SIG-M5 (cell line): ENCODE data around the gene MPPED1.

Experiments used
- DNase-seq: peaks from one replicate; lab custom pipeline; 2025; lab: John Stamatoyannopoulos, UW

MPPED1 gene

DNA sequence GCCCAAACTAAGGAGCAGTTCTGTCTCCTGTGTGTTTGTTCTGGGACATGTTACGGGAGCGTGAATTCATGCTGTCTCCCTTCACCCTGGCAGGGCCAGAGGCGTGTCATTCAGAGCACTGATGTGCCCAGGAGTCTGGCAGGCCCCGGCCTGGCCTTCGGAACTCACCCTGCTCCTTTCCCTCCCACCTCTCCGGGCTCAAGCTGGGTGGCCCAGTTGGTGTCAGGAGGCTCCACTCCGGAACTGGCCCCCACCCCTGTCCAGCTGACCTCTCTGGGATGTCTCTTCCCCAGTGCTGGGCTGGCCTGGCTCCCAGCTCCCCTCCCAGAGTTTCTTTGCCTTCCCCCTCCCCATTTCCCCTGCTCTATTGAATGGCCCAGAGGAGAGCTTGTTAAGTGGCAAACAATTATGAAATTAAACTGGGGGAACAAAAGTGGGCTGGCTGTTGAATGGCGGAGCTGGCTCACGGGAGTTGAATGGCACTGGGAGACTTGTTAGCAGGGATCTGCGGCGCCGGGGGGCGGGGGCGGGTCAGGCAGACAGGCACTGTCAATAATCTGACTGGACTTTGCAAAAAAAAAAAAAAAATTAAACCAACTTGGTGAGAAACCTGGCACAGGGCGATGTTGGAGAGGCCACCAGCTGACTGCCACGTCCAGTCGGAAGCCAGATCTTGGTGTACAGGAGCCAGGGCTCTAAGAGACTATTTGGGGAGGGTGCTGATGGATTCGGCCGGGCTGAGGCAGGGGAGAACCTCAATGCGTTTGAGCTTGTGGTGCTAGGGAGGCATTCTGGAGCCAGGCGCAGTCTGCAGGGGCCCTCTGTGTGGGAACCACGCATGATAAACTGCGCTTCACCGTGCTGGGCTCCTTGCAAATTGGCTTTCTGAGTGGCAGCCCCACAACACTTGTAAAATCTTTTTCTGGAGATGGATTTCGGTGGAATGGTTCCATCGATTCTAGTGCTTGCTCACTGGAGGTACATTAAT, 1.3 kb downstream of the MPPED1 start:
- no peak for DNase-seq

GRCh38 chr22:43413826-43414225, 2.0 kb downstream of the MPPED1 start:
- no peak for DNase-seq

DNA sequence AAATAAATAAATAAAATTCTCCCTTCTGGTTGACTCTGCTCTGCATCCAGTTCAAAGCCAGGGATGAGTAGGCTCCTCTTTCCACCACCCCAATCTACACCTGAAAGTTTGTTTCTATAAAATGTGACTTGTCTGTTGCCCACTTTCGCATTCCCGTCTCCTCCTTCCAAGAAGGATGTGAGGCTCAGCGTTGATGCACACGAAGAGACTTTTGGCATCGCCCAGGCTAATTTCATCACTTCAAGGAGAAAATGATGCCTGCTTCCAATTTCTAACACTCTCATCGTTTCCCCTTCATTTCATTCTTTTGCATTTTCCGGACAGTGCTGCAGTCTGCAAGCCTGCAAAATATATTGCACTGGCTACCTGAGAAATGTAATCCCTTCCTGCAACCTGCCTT, 3.9 kb downstream of the MPPED1 start:
- no peak for DNase-seq

GRCh38 chr22:43417555-43417954, 5.7 kb downstream of the MPPED1 start:
- no peak for DNase-seq

GRCh38 chr22:43418079-43418825, 6.4 kb downstream of the MPPED1 start:
- DNase-seq = no peak

GRCh38 chr22:43419371-43420080, 7.7 kb downstream of the MPPED1 start:
- DNase-seq = no peak

- no peak for DNase-seq
Observed at GRCh38 chr22:43421046-43421665, 9.3 kb downstream of the MPPED1 start.

DNA sequence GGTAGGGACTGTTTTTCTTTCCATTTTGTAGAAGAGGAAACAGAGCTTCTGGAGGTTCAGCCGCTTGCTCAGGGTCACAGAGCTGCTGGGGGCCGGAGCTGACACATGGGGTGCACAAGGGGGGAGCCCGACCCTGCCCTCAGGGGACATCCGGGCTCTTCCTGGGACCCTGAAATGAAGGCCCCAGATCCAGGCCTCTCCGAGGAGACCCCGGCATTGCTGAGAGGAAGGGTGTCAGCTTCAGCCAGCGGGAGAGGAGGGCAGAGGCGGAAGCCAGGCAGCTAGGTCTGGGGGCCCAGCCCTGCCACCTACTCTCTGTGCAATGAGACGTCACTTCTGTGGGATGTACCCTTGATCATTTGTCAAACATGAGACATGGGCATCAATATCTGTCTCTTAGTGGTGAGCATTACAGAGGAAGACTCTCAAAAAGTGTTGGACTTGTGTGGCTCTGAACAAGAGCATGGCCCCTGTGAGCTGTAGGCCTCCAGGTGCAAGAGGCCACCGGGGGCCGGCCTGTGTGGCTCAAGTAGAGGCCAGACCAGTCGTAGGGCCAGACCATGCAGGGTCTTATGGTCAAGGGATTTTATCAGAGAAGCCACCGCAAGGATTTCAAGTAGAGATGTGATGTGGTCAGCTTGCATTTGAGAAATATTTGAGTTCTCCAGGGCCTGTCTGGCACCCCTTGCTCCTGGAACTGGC, 10.3 kb downstream of the MPPED1 start:
- DNase-seq = no peak

- DNase-seq = no peak
Observed at GRCh38 chr22:43423046-43423445, 11.2 kb downstream of the MPPED1 start.

- DNase-seq = no peak
Observed at GRCh38 chr22:43424201-43424600, 12.4 kb downstream of the MPPED1 start.

DNA sequence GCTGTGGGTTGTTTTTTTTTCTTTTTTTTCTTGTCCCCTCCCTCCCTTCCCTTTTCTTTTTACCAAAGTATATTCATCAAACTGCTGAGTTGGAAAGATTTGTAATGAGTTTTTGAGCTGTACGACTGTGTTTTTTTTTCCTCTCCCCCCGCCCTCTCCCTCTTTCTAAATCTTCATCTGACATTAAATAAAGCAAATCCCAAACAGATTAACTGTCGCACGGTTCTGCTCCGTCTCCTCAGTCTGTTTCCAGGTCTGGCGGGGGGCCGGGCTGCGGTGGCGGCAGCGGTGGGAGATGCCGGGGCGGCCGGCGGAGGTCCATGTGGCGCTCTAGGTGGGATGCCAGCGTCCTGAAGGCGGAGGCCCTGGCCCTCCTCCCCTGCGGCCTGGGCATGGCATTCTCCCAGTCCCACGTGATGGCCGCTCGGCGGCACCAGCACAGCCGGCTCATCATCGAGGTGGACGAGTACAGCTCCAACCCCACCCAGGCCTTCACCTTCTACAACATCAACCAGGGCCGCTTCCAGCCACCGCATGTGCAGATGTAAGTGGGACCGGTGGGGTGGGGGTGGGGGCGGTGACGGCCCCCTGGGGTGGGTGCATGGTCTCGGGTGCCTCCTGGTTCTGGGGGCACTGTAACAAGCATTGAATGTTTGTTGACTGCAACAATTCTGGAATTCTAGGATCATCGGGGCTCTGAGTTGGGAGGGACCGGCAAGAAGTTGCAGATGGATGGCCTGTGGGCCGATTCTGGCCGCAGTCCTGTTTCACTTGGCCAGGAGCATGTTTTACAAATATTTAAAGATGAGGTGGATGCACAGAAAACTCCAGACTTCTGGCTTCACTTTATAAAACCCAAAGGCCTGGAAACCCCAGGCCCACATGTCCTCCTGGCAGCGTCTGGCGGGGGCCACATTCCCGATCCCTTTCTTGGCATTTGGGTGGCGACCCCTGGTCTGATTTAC, 13.1 kb downstream of the MPPED1 start:
- no peak for DNase-seq

DNA sequence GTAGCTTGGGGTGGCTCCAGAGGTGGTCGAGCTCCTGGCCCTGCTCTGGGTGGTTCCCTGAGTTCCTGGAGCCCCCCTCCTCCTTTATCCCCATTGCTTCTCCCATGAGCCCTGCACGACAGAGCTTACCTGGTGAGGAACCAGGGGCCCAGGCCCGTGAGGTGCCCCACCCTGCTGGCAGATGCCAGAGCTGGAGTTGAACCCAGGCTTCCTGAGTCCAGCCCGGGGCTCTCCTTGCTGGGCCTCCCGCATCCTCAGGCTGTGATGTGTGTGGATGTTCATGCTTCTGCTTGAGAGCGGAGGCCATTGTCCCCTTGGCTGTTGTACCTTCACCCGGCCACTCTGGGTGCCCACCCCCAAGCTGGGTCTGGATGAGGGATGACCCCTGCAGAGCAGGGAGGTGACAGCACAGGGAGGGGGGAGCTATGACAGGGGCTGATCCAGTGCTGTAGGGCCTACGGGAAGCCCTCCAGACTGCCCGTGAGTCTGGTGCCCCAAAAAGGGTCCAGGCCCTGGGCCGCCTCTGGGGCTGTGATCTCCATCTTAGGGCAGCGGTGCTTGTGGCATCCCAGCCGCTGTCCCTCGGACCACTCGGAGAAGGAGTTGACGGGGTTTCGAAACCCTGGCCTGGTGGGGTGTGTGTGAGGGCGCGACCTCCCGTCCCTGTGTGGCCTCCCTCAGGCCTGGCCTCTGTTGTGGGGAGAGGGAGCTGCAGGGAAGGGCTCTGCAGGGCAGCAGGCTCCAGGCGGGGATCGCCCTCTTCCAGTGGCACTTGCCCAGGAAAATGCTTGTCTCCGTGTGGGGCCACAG, 14.4 kb downstream of the MPPED1 start:
- DNase-seq = no peak

DNA sequence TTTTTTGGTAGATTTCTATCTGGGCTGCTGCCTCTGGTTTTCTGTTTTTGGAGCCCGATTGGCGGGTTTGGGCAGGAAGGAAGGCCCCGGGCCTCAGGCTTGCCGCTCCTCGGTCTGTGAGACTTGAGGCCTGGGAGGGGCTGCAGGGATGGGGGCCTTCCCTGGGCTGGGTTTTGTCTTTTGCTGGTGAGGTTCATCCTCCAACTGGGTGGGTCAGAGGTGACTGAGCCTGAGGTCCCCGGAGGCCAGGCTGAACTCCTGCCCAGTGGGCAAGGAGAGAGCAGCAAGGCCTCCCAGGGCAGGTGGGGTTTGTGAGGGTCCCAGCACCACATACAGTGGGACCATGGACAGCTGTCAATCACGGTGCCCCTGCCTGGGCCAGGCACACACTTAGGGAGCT, 15.0 kb downstream of the MPPED1 start:
- DNase-seq = no peak

- DNase-seq = no peak
Observed at GRCh38 chr22:43427296-43428004, 15.6 kb downstream of the MPPED1 start.

- no peak for DNase-seq
Observed at GRCh38 chr22:43428005-43428485, 16.2 kb downstream of the MPPED1 start.

DNA sequence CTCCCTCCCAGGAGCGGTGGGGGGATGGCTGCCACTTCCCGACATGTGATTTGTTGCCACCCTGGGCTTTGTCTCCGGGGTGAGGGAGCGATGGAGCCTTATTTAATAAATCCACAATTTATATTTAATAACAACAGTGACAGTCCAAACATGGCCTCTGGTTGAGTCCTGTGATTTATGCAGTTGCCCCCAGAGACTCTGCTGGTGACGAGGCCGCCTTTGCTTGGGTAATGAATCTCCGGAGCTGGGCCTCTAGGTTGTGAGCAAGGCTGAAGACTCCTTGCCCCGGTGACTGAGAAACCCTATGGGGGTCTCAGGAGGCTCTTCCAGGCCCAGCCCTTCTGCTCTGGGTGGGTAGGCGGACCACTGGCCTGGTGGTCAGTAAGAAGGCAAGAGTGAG, 16.7 kb downstream of the MPPED1 start:
- no peak for DNase-seq

DNA sequence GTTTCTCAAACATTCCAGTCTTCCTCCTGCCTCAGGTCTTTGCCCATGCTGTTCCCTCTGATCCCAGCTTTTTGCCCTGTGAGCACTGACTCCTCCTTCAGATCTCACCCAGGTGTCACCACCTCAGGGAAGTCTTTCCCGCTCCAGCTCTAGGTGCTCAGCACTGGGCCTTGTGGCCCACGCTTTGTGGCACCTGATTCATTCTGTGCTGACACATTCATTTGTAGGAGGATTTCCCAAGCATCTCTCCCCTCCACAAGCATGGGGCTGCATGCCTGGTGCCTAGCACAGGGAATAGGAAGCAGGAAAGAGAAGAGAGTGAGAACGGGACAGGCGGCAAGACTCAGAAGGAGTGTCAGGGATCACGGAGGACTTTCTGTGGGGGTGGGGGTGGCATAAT, 17.6 kb downstream of the MPPED1 start:
- no peak for DNase-seq

GRCh38 chr22:43431808-43432554, 20.2 kb downstream of the MPPED1 start:
- DNase-seq = no peak
